ENCODE measurements around the gene AACS.
"Not testable (repeated sequence)": the region's sequence is repeated elsewhere in the genome, so short reads cannot be mapped to it uniquely, and the experiment has no call there.

Gene AACS

DNA sequence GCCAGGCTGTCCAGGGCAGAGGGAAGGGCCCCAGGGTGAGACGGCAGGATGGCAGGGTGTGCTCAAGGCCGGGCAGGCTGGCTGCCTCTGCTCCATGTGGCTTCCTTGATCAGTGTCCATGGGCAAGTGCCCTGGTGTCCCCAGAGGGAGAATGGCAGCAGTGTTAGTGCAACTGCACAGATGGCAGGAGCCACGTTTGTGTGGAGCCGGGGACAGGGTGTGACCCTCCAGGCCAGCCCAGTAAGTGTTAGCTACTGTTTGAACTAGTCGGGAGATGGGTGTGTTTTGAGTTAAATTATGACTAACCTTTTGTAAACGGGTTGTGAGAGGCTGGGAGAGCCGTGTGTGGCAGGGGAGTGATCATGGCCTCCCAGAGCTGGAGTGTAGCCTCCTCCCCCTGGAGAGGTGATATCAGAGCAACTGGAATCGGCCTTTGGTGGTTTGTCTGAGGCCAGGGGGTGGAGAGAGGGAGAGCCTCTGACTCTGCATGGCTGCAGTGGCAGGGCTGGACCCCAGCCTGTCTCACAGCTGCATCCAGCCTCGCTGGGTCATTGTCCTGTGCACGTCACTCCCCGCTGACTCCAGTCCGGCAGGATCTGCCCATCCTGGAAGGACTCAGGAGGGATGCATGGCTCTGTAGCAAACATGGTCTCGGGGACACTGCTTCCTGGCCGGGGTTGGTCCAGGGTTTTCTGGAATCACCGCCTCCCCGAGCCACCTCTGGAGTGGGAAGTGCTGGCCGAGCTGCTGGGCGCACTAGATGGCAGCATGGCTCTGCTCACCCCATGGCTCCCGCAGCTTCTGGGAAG, 27.8 kb downstream of the AACS start:
- DNase-seq: no peak

DNA sequence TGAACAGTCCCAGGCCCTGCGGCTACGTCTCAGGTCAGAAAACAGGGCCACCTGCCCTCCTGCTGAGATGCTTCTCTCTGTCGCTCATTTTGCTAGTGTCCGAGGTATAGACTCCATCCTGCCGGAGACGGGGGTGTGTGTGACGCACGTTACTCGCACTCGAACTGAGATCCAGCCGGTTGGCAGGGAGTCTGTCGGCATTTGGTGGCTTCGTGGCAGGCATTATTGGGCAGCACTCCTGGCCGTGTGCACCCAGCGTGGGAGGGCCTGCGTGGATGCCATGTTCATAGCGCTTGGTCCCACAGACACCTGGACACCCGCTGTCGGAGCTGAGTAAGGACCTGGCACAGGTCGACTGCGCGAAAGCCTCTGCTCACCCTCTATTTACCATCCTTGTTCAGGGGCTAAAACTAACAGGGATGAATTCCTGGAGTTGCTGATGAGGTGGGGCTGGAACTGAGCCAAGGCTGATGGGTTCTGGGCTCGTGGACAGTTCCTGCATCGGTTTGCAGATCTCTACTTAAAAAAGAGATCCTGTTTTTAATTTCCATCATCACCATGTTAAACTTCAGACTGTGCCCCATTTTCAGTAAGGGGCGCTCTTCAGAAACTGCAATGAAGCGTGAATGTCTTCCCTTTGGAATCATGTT, 28.6 kb downstream of the AACS start:
- no peak for DNase-seq

DNA sequence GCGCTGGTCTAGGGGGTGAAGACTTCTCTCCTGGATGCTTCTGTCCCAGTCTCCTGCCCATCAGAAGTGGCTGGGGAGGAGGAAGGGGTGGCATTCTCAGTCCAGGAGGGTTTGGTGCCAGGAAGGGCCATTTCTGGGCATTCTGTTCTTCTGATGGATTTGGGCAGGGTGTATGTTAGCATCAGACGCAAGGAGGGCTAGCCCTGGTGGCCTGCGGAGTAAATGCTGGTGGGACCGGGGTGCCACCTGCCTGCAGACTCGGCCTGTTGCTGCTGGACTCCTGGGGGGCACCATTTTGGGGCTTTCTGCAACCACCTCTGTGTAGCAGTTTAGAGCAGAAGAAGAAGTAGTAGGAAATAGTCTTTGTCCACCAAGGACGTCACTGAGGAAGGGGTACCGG, 31.7 kb downstream of the AACS start:
- DNase-seq: no peak

DNA sequence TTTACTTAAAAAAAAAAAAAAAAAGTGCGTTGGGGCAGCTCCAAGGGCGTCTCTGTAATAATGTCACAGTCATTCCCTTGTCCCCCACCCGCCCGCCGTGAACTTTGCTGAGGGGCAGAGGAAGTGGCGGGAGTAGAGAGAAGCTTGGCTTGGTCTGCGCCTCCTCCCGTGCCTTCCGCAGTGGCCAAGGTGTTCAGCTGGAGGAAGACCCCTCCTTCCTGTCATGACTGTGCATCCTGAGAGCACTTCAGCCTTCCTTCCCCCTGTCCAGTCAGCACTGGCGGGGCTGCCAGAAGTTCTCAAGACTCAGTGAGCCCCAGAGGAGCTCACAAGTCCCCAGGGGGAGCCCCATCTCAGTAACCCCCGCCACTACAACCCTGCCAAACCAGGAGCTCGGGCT, 32.2 kb downstream of the AACS start:
- no peak for DNase-seq

DNA sequence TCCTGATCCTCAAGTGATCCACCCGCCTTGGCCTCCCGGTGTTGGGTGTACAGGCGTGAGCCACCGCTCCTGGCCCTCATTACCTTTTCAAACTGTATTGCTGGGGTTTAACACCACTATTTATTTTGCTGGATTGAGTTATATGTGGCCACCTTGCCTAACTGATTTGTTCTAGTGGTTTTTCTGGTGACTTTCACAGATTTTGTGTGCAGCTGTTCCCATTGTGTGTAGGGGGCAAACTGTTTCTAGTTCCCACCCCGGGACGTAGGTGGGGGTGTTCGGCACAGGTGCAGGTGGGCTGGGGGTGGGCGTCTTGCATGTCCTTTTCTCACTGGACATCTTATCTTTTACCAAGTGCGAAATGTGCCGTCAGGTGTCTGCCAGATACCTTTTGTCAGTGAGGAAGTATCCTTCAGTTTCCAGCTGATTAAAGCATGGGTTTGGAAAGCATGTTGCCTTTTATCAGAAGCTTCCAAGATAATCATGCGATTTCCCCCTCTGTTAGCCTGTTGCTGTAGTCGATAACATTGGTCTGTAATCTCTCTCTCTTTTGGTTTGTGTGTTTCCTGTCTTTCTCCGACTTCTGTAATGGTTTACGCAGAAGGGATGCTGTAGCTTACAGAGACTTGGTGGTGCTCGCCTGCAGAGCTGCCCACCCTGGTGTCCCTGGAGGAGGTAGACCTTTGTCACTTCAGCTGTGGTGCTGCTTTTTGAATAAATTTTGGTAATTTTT, 33.6 kb downstream of the AACS start:
- no peak for DNase-seq

DNA sequence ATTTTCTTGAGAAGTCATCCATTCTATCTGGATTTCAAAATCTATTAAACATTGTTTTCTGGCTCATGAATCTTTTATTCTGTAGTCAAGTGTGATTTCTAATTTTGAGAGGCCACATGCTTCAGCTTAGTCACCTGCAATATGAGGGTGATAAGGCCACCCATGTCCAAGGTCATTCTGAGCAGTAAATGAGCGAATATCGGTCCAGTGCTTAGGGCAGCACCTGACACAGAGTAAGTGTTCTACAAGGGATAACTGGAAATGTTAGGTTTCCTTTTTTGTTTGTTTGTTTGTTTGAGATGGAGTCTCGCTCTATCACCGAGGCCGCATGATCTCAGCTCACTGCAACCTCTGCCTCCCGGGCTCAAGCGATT, 34.2 kb downstream of the AACS start:
- DNase-seq: no peak

DNA sequence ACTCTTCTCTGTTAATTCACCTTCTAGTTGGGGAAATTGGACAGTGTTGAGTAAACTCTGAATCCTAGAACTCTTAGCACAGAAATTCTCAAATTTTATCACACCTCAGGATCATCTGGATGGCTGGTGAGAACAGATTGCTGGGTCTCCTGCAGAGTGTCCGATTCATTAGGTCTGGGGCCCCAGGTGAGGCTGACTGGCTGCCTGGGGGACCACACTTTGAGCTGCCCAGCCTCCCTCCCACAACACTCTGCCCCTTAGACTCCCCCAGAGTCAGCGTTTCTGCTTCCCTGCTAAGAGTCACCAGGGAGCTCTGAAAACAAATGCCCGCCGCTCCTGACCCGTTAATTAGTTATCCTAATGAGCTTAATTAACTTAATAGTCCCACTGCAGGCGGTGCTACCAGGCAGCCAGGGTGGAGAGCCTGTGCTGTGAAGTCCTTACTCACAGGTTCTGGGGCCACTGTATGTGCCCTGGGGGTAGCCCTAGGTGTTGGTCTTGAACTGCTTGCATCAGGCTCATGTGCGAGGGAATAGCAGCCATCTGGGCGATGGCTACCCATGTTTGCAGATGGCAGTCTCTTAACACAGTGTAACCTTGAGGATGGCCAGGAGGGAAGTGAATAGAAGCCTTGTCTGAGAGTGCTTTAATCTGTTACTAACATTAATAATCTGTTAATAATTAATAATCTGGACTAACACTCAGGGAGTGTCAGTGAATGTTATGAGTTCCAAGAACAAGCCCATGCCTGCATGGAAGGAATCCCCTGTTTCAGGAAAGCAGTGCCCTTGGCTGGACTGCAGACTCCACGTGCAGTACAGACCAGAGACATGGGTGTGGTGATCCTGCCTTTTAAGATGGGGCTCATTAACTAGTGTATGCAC, 35.6 kb downstream of the AACS start:
- no peak for DNase-seq

DNA sequence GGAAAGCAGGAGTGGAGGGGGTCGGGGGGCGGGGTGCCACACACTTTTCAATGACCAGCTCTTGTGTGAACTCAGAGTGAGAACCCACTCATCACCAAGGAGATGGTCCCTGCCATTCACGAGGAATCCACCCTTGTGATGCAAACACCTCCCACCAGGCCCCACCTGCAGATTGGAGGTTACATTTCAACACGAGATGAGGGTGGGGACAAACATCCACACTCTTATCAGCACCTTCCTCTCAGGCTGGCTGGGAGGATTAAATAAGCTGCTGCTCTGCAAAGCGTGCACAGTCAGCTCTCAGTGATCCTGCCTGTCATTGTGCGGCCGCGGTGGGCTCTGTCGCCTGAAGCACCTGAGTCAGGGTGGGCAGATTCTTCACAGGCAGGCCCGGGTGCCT, 39.7 kb downstream of the AACS start:
- DNase-seq: no peak

DNA sequence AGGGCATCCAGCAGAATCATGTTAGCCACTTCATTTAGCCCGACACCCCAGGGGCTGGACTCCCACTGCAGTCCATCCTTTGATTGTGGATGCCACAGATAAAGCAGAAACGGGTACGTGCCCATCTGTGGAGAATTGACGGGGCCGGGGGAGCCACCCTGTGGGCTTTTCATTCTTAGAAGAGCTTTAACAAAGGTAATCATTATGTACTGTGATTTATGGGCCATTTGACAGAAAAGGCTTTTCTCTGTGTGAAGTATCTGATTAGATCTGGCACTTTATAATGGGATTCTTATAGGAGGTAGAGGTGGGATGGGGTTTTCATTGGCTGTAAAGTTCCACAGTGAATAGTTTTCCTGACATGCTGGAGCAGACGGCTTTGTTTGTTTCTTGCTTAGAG, 40.4 kb downstream of the AACS start:
- DNase-seq: no peak

DNA sequence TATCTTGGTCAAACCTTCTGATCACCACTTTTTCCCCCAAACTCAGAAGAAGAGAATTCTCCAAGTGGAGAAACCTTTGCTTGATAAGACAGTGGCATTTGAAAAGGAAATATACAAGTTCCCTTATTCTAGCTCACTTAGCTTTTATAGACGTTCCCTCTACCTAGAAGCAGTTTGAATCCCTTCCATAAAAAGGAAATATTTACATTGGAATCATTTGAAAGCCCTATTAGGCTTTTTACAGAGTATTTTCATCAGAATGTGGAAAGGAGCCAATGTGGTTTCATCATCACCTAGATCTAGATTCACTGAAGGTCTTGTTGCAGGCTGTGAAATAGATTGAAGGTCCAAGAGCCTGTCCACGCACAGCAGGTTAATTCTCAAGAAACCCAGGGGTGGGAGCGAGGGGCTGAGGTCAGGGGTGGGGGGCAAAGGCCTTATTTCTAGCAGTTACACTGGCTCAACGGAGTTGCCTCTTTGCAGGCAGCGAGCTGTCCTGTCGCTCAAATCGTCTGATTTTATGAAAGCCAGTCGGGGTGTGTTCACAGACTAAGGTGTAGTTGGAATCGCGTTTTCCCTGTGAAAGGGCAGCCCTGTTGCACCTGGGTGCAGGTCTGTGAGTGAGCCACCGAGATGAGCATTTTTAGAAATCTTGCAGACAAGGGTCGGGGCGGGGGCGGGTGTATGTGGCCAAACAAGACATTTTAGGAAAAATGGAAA, 45.6 kb downstream of the AACS start:
- no peak for DNase-seq

DNA sequence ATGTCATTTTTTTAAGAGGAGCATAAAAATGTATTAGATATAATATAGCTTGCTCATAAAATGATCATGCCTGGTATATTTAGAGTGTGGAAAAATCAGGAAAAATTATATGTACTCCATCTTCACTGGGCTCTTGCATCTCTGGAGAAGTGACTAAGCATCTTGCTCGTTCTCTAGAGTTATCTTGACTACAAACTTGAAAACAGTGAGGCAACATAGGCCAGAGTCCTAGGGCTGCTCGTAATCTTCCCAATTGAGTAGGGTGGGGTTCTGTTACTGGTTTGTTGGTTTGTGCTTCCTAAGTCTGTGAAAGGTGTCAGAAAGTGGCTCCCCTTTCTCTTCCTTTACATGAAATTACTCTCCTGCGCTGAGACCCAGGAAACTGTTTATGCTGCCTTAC, 46.2 kb downstream of the AACS start:
- no peak for DNase-seq

DNA sequence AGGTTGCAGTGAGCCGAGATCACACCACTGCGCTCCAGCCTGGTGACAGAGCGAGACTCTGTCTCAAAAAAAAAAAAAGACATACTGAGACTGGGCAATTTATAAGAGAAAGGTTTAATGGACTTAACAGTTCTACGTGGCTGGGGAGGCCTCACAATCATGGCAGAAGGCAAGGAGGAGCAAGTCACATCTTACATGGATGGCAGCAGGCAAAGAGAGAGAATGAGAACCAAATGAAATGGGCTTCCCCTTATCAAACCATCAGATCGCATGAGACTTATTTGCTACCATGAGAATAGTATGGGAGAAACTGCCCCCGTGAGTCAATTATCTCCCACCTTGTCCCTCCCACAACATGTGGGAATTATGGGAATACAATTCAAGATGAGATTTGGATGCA, 47.4 kb downstream of the AACS start:
- DNase-seq: not testable (repeated sequence)

DNA sequence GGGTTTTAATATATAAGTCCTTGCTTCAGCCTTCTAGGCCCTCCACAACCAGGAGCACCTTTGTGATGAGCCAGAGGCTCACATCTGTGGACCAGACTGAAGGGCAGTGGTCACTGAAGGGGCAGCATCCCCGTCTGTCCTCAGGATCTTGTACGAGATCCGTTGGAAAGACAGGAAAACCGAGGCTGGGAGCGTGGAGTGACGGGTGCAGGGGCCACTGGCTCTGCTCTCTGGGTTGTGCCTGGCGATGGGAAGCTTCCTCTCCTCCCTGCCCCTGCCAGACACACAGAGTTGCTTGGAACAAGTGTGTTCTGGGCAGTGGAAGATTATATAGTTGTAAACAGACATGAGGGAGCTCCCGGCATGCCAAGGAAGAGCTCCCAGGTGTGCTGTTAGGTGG, 48.0 kb downstream of the AACS start:
- no peak for DNase-seq

DNA sequence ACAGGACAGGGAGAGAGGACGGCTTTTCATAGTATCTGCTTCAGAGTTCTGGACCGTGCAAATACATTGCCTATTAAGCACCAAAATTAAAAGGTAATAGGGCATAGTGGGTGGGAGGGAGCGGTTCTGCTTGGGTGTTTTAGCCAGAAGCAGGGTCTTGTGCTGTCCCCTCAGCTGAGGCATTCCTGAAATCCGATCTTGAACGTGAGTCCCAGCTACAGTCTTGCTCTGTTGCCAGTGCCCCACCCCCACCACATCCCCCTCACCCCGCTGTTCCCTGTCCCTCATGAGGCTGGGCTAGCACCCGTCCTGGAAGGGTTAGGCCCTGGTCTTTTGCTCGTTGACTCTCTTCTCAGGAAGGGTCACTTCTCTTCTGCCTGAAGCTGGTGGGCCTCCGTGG, 48.6 kb downstream of the AACS start:
- DNase-seq: no peak

DNA sequence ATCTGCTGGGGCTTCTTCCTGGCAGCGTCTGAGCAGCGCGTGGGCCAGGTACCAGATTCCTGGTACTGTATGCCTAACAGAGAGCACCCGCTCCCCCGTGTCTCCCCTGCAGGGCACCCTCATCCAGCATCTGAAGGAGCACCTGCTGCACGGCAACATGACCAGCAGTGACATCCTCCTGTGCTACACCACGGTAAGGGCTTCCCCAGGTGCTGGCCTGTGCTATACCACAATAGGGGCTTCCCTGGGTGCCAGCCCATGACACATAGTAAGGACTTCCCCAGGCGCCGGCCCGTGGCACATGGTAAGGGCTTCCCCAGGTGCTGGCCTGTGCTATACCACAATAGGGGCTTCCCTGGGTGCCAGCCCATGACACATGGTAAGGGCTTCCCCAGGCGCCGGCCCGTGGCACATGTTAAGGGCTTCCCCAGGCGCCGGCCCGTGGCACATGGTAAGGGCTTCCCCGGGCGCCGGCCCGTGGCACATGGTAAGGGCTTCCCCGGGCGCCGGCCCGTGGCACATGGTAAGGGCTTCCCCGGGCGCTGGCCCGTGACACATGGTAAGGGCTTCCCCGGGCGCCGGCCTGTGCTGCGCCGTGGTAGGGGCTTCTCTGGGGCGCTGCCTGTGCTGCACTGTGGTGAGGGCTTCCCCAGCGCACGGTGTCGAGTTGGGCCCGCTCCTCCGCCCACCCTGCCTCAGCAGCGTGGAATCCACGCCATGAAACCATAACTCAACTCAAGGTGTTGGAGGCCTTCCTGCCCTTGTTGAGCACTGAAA, 49.3 kb downstream of the AACS start:
- no peak for DNase-seq

DNA sequence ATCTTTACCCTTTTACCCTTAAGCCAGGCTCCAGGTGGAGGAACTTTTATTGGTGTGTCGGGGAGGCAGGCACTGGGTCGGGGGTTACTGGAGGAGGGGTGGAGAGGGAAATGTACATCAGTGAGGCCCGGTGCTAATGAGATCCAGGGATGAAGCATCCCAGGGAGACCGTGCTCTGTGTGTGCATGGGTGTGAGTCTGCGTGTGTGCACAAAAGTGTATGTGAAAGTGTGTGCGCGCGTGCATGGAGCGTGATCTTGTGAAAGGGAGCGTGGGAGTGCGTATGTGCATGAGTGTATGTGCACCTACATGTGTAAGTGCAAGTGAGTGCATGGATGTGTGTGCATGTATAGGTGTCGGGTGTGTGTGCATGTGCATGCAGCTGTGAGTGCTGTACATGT, 55.3 kb downstream of the AACS start:
- no peak for DNase-seq

DNA sequence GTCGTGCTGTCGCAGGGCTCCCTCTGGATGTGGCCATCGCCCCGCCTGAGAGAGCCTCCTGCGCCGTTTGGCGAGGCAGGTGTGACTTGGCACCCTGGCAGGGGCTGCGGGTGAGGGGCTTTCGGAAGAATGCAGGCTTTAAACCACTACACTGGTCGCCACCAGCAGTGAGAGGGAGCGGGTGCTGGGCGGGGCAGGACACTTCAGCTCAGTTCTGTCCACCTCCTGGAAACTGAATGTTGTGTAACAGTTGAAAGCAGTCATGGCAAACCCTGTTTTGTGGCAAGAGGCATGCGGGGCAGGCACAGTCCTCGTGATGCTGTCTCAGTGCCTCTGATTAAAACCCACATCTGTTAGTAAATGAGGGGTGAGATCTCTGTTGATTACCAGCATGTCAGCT, 55.9 kb downstream of the AACS start:
- DNase-seq: no peak

DNA sequence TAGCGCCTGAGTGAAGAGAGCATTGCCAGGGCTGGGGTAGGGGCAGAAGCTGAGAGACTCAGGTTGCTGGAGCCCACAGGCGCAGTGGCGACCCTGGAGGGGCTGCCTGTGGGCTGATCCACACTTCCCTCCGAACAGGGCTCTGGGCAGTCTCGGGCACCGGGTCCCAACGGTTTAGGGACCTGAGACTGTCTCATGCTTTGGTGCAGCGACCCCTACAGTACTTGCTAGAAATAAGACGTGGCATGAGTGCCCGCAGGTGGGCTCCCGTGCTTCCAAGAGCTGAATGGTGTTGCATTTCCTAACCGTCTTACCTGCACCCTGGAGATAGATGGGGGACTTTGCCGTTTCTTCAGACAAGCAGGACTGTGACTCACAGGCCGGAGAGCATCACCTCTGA, 57.4 kb downstream of the AACS start:
- DNase-seq: no peak

DNA sequence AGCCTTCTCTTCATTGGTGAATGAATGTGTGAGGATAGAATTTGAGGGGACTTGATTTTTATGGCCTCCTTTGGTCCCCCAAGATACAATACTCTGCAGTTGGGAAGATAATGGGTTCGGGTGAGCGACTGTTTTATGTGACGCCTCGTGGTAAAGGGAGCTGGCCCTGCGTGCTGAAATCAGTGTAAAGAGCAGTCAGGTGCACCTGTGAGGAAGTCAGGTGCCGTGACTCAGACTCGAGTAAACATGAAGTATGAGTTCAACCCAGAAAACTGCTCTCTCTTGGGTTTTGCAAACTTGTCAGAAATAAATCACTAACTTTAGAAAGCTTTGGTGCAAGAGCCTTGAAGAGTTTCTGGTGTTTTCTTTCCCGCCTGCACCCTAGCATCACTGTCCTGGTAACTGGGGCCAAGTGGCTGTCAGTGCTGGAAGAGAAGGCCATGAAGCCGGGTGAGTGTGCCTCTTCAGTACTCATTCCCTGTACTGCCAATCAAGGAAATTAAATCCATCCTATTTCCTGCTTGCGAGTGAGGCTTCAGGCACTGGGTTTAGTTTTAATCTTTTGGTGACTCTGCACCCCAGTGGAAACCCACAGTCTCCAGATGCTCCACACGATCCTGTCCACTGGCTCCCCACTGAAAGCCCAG, 59.2 kb downstream of the AACS start:
- DNase-seq: no peak

DNA sequence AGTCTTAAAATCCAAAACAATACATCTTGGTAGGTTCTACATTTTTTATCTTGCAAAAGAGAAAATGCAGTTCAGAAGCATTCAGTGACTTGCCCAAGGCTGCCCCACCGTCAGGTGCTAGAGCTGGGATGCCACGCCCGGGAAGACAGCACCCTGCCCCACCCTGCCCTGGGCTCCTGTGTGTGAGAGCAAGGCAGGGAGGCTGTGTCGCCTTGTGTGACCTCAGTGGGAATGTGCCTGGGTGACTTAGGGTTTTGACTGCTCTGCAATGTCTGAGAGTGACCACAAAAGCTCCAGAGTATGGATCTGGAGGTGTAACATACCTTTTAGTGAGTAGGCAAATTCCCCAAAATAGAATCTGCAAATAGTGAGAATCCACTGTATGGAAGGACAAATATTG, 60.0 kb downstream of the AACS start:
- DNase-seq: no peak
